ENCODE results near the gene ATP2B1.

Gene ATP2B1

GRCh38 chr12:89690925-89691324 is 17.7 kb downstream of the ATP2B1 start:
- DNase-seq = no peak

GRCh38 chr12:89689306-89689705 is 19.3 kb downstream of the ATP2B1 start:
- no peak for DNase-seq

GRCh38 chr12:89686311-89686710 is 22.3 kb downstream of the ATP2B1 start:
- no peak for DNase-seq

GRCh38 chr12:89685363-89685972 is 23.2 kb downstream of the ATP2B1 start:
- DNase-seq = no peak

- DNase-seq = no peak
Measured at GRCh38 chr12:89684136-89684535, 24.5 kb downstream of the ATP2B1 start.

GRCh38 chr12:89682284-89682683 is 26.4 kb downstream of the ATP2B1 start:
- DNase-seq = no peak

- DNase-seq = no peak
Measured at GRCh38 chr12:89680409-89680808, 28.2 kb downstream of the ATP2B1 start.

- no peak for DNase-seq
Measured at GRCh38 chr12:89679631-89680030, 29.0 kb downstream of the ATP2B1 start.

- DNase-seq = peak; percentile 2
Measured at GRCh38 chr12:89678225-89678624, 30.4 kb downstream of the ATP2B1 start.

- no peak for DNase-seq
Measured at GRCh38 chr12:89676930-89677329, 31.7 kb downstream of the ATP2B1 start.

GRCh38 chr12:89674326-89674942 is 34.2 kb downstream of the ATP2B1 start:
- no peak for DNase-seq

- DNase-seq = no peak
Measured at GRCh38 chr12:89673603-89674002, 35.0 kb downstream of the ATP2B1 start.

GRCh38 chr12:89672589-89672979 is 36.1 kb downstream of the ATP2B1 start:
- DNase-seq = no peak

- no peak for DNase-seq
Measured at GRCh38 chr12:89671469-89671868, 37.2 kb downstream of the ATP2B1 start.

GRCh38 chr12:89669197-89669596 is 39.4 kb downstream of the ATP2B1 start:
- no peak for DNase-seq

- no peak for DNase-seq
Measured at GRCh38 chr12:89665556-89665955, 43.1 kb downstream of the ATP2B1 start.

GRCh38 chr12:89664441-89664840 is 44.2 kb downstream of the ATP2B1 start:
- DNase-seq = no peak

GRCh38 chr12:89663577-89664357 is 44.9 kb downstream of the ATP2B1 start:
- DNase-seq = no peak

GRCh38 chr12:89662623-89663022 is 46.0 kb downstream of the ATP2B1 start:
- DNase-seq = no peak

- no peak for DNase-seq
Measured at GRCh38 chr12:89661706-89662330, 46.8 kb downstream of the ATP2B1 start.

- no peak for DNase-seq
Measured at GRCh38 chr12:89657739-89658138, 50.9 kb downstream of the ATP2B1 start.

- no peak for DNase-seq
Measured at GRCh38 chr12:89657066-89657465, 51.6 kb downstream of the ATP2B1 start.

- no peak for DNase-seq
Measured at GRCh38 chr12:89655841-89656240, 52.8 kb downstream of the ATP2B1 start.

- DNase-seq = no peak
Measured at GRCh38 chr12:89651192-89651591, 57.4 kb downstream of the ATP2B1 start.

All from DMS153 (cell line).